Muscle of back (tissue), 11 donors: ENCODE results near the gene SLC6A15. TPM values are rescaled to one million over a fixed set of nuclear protein-coding genes. Genes with fewer than 3 reads are reported as not detected.

Experiments
- DNase-seq, 3 donors: peaks; one replicate each; pipeline versions ENCODE4 v3.0.0 to v3.0.0-alpha.2; 2013
- polyA plus RNA-seq, 10 donors: library from polyadenylated mRNA; unstranded; fragments of 120-200 nt; gene quantifications; one replicate each; pipeline ENCODE4 v1.2.1, GENCODE V29; 2013; ENCODE audit not compliant: insufficient read length in 10 of 10

Gene SLC6A15
- polyA plus RNA-seq, 10 donors = 0.57 to 3.4 (median 1.6) TPM

DNA sequence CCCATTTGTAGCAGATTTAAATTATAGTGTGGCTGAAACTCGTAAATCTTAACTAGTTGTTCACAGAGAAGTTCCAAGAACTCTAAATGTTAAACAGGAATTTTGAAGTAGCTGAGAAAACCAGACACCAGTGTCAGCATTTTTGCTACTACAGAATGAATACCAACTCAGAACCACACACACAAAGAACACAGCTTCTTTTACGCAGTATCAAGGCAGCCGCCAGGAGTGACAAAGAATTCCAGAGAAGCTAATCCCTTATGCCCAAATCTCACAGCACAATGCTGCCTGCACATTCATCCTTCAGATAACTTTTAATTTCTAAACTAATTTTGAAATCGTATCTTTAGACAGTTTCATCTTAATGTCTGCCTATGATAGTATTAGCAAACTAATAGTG lies 37.4 kb downstream of the SLC6A15 start:
- DNase-seq = no peak

DNA sequence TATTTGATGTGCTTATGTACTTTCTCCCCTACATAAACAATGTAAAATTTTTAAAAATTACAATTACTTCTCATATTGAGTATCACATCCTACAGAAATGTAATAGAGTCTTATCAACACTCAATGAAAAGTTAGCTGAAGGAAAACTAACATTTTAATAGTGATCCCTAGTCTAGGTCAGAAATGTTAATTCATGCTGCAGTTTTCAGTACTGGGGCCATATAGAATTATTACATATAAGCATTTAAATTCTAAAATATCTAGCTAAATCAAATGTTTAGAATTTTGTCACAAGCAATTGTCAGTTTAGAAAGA lies 37.8 kb downstream of the SLC6A15 start:
- DNase-seq = no peak

GRCh38 chr12:84874125-84874824 lies 38.3 kb downstream of the SLC6A15 start:
- peak; percentile 34 to 59 (median 43) for DNase-seq

DNA sequence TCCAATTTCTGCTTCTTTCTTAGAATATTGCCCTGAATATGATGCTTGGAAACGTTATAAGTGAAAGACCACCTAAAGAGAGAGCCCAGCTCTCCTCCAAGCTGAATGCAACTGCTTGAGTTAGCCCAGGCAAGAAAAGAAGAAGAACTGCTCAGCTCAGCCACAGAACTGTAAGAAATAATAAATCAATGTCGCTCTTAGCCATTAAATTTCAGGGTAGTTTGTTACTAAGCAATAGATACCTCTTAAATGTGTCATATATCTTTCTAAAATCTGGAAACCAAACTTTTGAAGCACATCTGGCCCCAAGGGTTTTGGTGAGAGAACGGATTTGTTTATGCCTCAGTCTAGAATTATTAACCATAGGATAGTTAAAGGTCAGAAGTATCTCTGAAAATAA lies 50.4 kb downstream of the SLC6A15 start:
- no peak for DNase-seq

DNA sequence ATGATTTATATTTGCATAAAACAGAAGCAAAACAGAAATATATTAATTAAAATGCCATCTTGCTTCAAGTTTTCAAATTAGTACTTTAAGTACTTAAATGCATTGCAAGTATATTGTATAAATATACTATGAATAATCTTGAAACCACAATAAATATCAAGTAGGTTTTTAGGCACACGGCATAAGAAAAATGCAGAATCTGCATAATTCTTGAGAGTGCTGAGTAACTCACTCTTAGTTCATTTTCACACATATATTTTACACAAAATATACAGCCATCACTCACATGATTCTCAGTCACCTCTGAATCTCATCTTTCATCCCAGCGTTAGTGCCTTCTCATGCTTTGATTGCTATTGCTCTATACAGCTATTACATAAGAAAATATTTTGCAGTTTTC lies 51.9 kb downstream of the SLC6A15 start:
- DNase-seq = no peak

DNA sequence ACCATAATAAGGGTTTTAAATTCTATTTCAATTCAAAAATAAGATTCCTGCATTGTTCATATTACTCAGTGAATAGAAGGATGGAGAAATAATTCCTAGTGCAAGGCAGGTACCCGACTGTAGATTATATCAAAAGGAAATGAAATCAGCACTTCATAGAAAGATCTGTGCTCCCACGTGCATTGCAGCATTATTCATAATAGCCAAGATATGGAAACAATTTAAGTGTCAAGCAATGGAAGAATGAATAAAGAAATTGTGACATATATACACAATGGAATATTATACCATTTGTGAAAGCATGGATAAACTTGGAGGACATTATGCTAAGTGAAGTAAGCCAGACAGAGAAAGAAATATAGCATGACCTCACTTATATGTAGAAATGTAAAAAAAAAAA lies 53.8 kb downstream of the SLC6A15 start:
- DNase-seq = no peak

DNA sequence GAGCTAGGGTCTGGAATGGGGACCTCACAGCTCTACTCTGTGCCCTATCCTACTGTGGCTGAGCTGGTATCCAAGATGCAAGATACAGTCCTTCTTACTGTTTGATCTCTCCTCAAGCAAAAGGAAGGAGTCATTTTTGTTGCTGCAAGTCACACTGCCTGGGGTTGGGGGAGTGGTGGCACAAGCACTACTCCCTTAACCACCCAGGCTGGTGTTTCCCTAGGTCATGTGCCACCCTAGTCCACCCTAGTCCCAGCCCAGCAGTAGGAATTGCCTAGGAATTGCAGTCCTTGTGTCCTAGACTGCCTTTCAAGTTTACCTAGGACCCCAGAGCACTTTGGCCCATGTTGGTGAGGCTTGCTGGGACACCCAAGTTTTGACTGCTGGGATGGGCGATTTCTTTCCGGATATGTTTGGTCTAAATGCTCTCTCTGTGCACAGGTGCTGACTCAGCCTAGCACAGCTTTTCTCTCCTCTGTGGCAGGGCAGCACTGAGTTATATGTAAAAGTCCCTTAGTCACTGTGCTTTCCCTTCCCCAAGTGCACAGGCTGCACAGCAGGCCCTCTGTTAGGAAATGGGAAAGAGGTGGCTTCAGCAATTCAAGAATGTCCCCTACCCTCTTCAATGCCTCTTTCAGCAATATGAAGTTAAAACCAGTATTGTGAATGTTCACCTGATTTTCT lies 54.9 kb downstream of the SLC6A15 start:
- no peak for DNase-seq

DNA sequence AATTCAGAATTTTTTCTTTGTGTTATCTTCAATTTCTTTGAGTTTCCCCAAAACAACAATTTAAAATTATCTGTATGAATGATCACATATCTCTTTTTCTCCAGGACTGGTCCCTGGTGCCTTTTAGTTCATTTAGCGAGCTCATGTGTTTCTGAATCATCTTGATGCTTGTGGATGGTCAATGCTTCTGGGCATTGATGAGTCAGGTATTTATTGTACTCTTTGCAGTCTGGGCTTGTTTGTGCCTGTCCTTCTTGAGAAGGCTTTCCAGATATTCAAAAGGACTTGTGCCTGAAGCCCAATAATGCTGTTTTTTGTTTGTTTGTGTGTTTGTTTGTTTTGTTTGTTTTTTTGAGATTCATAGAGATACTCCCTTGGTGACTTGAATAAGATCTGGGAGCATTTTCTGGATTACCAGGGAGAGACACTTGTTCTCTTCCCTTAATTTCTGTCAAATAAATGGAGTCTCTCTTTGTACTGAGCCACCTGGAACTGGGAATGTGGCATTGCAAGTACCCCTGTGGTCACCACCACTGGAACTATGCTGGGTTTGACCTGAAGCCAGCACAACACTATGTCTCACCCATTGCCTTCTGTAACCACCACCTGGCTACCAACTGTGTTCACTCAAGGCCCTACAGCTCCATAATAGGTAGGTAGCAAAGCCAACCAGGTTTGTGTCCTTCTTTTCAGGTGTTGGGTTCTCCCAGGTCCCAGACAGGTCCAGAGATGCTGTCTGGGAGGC lies 56.3 kb downstream of the SLC6A15 start:
- no peak for DNase-seq

DNA sequence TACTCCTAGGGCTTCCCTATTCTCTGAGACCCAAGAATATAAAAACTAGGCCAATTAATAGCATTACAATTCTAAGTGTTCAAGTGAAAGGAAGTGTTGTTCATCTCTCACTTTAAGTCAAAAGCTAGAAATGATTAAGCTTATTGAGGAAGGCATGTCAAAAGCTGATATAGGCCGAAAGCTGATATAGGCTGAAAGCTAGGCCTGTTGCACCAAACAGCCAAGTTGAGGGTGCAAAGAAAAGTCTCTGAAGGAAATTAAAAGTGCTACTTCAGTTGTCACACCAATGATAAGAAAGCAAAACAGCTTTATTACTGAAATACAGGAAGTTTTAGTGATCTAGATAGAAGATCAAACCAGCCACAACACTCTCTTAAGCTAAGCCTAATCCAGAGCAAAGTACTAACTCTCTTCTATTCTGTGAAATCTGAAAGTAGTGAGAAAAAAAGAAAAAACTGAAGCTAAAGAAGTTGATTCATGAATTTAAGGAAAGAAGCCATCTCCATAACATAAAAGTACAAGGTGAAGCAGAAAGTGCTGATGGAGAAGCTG lies 68.9 kb downstream of the SLC6A15 start:
- no peak for DNase-seq

DNA sequence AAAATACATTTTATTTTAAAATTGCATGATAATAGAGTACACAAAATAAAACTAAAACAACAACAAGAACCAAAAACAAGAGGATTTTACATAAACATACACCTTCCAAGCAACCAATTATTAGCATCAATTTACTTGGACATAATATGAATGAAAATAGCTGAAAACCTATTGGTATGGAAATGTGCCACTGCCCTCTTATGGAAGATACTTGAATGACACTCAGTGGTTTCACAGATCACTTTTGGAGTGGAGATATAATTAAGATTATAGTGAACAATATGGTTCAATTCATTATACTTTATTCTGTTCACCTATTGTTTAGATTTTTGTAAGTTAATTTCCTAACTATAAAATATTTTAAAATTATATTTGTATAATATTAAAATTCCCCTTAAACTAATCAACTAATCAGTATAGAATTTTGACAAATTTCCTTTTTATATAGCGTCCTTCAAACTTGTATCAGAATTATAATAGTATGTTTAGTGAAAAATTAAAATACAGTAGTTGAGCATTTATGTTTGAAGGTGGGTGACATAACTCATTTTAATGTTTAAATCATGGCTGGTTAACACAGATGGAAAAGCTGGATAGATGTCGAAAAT lies 70.1 kb downstream of the SLC6A15 start:
- DNase-seq = peak; percentile 49 to 81 (median 62)

DNA sequence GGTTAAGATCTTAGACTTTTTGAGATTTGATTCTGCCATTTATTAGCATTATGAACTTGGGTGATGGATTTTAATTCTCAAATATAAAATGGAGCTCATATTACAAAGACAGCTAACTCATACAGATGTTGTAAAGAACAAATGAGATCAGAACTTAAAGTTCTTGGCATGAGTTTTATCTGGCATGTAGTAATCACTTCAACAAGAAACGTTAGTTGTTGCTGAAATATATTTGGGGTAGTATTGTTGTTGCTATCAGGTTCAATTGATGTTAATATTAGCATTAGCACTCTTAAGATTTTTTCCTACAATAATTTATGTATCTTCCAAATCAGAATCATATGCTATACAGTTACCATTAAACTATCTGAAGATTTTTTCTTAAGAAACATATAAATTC lies 71.0 kb downstream of the SLC6A15 start:
- DNase-seq = peak in 2 of 3 donors; percentile 6 to 55

DNA sequence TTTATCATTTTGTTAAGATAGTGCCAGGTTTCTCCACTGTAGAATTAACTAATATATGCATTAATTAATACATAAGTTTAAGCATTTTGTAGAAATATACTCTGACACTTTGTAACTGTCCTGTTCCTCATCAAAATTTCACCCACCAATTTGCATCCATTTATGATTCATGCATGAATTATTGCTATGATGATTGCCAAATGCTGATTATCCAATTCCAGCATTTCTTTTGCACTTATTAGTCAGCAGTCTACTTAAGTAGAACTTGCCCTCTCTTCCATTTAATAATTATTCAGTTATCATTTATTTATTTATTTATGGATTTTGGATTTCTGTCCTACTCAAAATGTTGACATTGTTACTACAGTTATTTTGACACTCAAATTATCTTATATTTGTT lies 72.2 kb downstream of the SLC6A15 start:
- no peak for DNase-seq

GRCh38 chr12:84826925-84827324 lies 85.7 kb downstream of the SLC6A15 start:
- no peak for DNase-seq

GRCh38 chr12:84825149-84825548 lies 87.5 kb downstream of the SLC6A15 start:
- DNase-seq = no peak

GRCh38 chr12:84822525-84822924 lies 90.1 kb downstream of the SLC6A15 start:
- peak in 1 of 3 donors; percentile 37 for DNase-seq

DNA sequence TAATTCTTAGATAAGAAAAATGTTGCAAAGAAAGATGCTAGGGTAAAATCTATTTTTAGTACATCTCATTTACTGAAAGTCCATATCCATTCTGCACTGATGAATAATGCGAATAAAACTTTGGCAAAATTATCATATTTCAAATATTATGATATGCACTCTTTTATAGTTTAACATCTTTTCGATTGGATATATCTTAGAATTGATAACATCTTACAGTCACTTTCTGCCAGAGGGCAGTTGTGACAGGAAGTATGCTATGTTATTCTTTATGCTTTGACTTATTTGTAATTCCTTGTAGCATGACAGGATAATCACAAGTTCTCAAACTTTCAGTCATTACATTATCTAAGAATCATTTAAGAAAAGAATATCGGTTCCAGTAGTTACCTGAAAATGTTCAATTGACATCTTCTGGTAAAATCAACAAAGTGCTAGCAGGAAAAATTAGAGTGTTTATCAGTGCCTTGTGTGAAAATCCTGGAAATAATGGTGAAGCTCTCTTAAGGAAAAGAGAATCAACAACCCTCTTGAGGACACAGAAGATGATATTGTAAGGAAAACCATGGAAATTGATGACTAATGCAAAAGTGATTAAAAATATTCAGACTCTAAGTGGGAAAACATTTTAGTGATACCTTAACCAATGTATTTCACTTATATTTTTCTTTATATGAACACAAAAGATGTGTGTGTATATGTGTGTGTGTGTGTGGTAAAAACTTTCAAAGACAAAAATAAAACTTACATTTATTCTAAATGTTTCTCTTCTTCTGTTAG lies 95.5 kb downstream of the SLC6A15 start:
- DNase-seq = no peak

GRCh38 chr12:84814664-84815245 lies 97.8 kb downstream of the SLC6A15 start:
- peak in 1 of 3 donors; percentile 62 for DNase-seq

DNA sequence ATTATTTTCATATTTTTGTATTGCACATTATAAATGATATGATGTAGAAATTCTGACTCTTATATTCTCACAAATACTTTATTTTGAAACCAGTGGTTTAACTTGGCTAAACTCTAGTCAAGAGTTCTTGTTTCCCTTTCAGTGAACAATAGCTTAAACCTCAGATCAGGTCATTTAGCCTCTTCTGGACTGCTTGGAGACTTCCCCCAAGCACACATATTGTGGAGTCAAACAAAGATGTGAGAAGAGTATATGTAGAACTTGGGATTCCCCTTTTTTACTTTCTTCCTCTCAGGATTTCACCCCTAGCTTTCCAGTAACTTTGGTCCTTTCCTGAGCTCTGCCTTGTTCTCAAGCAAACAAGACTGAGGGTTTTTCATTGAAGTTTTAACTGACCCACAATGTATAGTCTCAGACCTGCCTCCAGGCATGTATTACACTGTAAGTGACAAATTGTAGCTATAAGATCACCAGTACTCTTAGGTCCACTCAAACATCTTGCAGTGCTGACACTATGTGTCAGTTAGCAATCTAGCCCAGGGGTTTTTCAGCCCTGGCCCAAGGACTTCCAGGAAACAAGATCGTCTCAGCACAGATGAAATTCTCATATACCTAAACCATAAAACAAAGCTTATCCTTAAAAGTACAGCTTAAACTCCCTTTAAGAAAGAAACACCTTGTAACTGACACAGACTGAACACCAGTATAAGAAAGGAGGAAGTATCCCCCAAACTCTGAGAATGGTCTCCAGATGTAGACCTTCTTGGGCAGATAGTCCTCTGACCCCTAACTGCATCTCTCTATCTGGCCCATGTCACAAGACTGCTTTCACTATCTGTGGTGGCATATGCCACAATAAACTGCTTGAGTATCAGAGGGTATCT lies 98.6 kb downstream of the SLC6A15 start:
- no peak for DNase-seq

DNA sequence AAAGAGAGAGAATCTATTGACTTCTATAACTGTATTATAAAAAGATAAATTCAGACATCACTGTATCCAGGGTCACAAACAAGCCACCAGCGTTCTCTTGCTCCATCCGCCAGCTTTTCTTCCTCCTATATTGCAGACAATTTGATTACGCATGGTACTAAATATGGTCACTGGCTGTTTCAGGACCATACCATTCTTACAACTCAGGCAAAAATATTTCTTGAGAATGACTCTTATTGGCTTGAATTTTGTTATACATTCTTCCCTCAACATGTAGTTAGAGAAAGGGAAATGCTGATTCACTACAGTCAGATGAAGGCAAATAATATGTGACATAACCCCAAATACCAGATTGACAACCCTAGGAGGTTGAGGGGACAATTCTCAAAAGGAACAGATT lies 101.3 kb downstream of the SLC6A15 start:
- DNase-seq = peak in 2 of 3 donors; percentile 12 to 21

GRCh38 chr12:84810611-84811010 lies 102.0 kb downstream of the SLC6A15 start:
- peak in 2 of 3 donors; percentile 43 to 75 for DNase-seq
